Myocyte (in vitro differentiated cells): ENCODE data around the gene CNOT3. TPM values are rescaled to one million over a fixed set of nuclear protein-coding genes. Genes with fewer than 3 reads are reported as not detected.
"Not testable (repeated sequence)": the region's sequence is repeated elsewhere in the genome, so short reads cannot be mapped to it uniquely, and the experiment has no call there.

Experiments used
- DNase-seq: peaks from one replicate; pipeline ENCODE4 v3.0.0-alpha.2; 2012; ENCODE audit warnings: low read depth
- polyA plus RNA-seq: library from polyadenylated mRNA; unstranded; fragments of >200 nt; gene quantifications from one replicate; pipeline ENCODE4 v1.2.1, GENCODE V29; 2012; ENCODE audit warnings: missing spikeins
- total RNA-seq: library from RNA; depleted of rRNA; stranded (reverse); fragments of >200 nt; gene quantifications from 2 replicates; pipeline ENCODE4 v1.2.3, GENCODE V29; 2014

Gene CNOT3
- 17.0 and 17.2 TPM in 2 replicates for total RNA-seq
- polyA plus RNA-seq: 42.3 TPM

- no peak for DNase-seq
Observed at GRCh38 chr19:54137699-54138488, at the start of gene CNOT3. CNOT3 (plus strand) TSS chr19:54137762; CDS start chr19:54142979, 5,217 bp downstream.

GRCh38 chr19:54094426-54095000 is 43.0 kb upstream of the CNOT3 start:
- DNase-seq: no peak

DNA sequence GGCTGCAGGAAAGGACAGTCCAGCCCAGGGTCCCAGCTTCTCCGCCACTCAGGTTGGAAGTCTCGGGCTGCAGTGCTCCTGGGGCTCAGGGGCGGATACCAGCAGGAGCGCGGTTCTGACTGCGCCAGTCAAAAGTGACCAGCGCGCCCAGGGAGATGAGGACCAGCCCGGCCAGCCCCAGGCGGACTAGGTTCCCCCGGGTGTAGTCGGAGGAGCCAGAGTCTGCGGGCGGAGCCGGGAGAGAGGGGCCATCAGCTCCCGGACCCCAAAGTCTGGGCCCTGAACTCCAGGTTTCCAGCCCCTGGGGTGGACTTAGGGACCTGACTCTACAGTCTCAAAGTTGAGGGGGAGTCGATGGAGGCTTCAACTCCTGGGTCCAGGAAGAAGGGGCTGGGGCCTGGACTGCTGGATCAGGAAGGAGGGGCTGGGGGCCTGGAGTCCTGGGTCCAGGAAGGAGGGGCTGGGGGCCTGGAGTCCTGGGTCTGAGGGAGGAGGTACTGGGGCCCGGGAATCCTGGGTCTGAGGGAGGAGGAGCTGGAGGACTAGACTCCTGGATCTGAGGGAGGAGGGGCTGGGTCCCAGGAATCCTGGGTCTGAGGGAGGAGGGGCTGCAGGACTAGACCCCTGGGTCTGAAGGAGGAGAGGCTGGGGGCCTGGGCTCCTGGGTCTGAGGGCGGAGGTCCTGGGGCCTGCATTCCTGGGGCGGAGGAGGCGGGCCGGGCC is 42.3 kb upstream of the CNOT3 start:
- DNase-seq: no peak

DNA sequence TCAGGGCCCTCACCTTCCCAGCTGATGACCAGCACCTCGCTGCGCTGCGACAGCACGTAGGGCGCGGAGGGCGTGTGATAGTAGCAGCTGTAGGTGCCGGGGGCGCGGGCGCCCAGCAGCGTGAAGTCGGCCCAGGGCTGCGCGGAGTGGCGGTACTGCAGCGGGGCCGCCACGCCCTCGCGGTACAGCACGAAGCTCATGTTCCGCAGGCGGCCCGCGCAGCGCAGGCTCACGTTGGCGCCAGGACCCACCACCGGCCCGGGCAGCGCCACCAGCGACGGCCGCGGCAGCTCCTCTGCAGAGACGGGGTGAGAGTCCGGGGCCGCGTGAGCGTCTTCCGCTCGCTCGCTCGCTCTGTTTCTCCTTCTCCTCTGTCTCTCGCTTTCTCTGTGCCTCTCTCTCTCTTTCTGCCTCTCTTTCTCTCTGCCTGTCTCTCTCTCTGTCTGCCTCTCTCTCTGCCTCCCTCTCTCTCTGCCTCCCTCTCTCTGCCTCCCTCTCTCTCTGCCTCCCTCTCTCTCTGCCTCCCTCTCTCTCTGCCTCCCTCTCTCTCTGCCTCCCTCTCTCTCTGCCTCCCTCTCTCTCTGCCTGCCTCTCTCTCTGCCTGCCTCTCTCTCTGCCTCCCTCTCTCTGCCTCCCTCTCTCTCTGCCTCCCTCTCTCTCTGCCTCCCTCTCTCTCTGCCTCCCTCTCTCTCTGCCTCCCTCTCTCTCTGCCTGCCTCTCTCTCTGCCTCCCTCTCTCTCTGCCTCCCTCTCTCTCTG is 41.5 kb upstream of the CNOT3 start:
- peak; percentile 43 for DNase-seq

DNA sequence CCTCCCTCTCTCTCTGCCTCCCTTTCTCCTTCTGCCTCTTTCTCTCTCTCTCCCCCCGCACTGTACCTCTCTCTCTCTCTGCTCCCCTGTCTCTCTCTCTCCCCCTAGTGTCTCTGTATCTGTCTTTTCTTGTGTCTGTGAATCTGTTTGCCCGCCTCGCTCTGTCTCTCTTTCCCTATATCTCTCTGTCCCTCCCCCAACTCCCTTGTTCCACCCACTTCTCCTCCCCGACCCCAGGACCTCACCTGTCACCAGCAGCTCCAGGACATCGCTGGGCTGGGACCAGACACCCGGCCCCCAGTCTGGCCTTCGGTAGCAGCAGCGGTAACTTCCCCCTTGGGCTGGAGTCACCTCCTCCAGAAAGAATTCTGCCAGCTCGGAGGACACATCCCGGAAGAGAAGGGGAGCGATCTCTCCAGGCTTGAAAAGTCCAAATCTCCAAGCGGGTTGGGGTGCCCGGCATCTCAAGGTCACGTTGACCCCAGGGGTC is 40.9 kb upstream of the CNOT3 start:
- DNase-seq: peak; percentile 35

DNA sequence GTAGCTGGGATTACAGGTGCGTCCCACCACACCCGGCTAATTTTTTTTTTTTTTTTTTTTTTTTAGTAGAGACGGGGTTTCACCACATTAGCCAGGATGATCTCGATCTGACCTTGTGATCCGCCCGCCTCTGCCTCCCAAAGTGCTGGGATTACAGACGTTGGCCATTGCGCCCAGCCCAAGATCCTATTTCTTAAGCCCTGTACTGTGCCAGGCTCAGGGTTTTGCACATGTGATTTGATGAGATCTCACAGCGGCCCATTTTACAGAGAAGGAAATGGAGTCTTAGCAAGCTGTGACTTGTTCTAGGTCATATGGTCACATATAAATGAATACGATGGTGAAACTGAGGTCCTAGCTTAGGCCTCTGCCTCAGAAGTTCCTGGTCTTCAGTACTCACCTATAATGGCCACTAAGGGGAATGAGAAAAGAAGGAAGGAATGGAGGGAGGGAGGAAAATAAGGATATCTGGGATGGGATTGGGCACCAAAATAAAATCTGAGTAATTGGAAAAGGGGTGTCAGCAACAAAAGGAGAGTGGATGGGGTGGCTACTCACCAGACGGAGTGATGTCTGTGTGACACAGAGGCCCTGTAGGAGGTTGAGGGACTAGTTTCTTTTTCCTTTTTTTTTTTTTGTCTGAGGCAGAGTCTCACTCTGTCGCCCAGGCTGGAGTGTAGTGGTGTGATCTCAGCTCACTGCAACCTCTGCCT is 38.2 kb upstream of the CNOT3 start:
- no peak for DNase-seq

- DNase-seq: not testable (repeated sequence)
Observed at GRCh38 chr19:54099903-54100255, 37.7 kb upstream of the CNOT3 start.

DNA sequence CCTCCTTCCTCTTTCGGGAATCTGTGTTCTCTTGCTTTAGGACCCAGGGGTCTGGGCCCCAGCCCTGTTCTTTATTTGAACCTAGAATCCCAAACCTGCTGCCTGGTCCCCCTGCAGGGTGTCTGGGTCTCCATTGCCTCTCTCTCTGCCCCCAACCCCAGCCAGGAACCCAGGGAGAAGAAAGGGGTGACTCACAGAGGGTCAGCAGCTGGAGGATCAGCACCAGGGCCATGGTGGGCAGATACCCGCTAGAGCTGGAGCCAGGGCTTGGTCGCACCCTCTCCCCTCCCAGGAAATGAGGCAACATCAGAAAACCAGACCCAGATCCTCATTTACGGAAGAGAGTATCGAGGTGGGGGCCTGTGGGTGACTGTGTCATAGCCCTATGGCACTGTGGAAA is 37.0 kb upstream of the CNOT3 start, which contains the start of gene OSCAR:
Gene OSCAR (minus strand): TSS at position 243 of the 400 bp plus-strand sequence. CDS start 11 bp downstream, at position 232.
- DNase-seq: no peak

GRCh38 chr19:54102421-54103169 is 35.0 kb upstream of the CNOT3 start, which contains the start of gene NDUFA3:
NDUFA3 (plus strand) TSS chr19:54102855; CDS start chr19:54102879, 24 bp downstream.
- DNase-seq: peak; percentile 99

DNA sequence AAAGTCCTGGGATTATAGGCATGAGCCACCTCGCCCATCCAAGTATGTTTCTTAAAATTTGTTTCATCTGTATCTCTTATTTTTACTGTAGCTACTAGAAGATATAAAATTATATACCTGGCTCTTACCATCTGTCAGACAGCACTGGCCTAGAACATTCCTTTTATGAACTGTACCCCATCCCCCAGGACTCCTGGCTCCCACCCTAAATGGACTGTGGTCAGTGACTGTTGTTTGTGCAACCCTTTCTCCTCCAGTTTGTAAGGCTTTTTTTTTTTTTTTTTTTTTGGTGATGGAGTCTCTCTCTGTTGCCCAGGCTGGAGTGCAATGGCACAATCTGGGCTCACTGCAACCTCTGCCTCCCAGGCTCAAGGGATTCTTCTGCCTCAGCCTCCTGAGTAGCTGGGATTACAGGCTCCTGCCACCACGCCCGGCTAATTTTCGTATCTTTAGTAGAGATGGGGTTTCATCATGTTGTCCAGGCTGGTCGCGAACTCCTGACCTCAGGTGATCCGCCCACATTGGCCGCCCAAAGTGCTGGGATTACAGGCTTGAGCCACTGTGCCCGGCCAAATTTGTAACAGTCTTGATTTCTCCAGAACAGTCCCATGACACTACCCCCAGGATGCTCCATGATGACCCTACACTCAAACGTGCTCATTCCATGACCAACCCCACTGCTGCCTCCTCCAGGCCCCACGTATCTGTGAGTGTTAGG is 32.4 kb upstream of the CNOT3 start:
- no peak for DNase-seq

- DNase-seq: no peak
Observed at GRCh38 chr19:54105796-54106195, 31.8 kb upstream of the CNOT3 start.

DNA sequence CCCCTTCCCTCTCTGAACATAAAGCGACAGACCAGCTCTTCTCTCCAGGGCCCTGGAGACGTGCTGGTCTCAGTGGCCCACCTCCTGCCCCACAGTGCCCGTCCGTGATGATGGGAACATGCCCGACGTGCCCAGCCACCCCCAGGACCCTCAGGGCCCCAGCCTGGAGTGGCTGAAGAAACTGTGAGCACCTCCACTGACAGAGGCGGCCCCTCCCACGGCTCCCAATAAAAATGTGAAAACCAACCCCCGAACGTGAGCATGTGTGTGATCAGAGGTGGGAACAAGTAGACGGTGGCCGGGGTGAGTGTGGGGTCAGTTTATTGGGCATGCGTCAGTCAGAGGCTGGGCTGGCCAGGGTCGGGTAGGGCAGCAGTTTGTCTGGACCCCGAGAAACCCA is 30.8 kb upstream of the CNOT3 start:
- DNase-seq: no peak

DNA sequence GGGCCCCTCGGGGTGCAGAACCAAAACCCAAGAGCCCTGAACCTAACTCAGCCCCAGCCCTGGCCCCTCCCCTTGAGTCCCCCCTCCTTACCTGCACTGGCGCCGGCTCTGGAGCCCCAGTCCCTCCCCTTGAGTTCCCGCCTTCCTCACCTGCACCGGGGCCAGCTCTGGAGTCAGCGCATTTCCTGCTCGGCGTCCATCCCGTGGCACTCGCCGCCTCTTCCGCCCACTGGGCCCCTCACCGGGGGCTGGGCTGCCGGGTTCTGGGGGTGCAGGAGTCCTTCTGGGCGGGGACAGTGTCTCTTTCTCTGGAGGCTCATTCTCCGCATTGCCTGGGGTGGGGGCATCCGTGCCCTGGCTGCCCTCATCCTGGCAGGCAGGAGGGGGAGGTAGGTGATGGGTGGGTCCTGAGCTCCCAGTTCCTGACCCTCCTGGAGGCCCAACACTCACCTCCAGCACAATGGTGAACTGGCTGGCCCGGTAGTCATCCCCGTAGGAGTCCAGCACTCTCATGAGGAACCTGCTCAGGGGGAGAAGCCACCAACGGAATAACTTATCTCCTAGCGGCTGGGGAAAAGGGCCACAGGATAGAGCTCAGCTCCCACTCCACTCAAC is 29.6 kb upstream of the CNOT3 start:
- DNase-seq: no peak

DNA sequence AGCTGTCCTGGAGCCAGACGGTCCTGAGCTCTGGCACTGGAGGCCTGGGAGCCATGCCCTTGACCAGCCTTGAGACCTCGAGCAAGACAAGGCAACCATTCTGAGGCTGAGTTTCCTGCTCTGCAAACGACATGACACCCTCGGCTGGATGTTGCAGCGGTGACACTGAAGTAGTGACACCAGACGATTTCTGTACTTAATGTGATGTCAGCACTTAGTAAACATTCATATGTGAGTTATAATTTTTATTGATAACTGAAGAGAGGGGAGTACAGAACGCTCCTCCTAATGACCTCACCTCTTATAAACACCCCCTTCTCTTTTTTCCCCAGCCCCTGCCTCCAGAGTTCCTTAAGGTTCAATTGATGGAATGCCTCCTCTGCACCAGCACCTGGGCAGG is 29.1 kb upstream of the CNOT3 start:
- DNase-seq: no peak

- no peak for DNase-seq
Observed at GRCh38 chr19:54109651-54110050, 27.9 kb upstream of the CNOT3 start.

DNA sequence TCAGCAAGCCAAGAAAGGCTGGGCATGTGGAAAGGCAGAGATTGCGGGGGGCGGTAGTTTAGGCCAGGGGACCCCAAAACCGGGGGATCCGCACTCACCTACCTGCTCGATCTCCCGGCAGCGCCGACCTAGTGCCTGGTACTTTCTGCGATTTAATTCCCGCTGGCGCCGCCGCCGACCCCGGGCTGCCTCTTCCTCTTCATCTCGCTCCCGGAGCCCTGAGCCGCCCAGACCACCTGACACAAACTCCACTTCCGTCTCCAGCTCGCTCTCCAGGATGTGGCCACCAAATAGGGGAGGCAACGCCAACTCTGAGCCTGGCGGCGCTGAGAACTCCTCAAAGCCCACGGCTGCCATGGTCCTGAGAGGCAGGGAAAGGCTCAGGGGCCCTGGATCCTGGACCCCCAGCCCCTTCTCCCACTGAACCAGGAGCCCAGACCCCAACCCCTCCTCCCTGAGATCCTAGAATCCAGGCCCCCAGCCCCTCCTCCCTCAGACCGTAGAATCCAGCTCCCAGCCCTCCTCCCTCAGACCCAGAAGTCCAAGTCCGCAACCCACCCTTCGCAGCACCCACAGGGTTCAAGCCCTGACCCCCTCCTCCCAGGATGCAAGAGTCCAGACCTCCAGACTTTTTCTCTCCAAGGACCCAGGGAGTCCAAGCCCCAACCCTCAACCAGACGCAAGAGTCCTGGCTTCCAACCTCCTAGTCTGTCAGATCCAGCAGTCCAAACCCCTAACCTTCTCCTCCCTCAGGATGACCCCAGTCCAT is 23.0 kb upstream of the CNOT3 start:
- DNase-seq: peak; percentile 40

DNA sequence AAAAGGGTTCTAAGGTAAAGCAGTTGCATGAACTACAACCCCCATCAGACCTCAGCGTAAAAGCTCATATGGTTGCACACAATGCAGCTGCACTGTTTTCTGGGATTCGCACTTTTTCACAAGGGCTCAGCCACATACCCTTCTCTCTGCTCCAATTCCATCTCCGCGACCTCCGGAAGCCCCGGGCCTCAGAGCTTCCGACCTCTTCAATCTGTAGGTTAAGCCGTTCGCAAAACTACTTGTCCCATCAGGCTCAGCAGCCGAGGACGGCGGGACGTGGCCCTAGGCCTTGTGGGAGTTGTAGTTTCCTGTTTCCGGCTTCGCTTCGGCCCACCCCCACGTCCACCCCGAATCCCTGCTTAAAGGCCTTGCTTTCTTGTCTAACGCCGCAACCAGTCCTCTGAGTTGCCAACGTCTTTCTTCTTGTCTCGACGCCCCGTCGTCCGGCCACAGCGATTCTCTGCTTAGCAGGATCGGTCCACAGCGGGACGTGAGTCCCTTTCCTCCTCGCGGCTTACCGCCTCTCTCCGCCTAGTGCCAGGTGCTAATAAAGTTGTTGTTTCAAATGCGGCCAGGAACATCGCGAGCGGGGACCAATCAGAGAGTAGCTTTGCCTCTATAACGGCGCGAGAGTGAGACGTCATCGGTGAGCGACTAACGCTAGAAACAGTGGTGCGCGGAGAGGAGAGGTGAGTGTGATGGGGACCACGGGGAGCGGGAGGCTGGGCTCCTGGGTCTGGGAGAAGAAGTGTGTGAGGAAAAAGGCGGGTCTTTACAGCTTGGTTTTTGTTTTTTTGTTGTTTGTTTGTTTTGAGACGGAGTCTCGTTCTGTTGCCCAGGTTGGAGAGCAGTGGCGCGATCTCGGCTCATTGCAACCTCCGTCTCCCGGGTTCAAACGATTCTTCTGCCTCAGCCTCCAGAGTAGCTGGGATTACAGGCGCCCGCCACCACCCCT is 22.2 kb upstream of the CNOT3 start, which contains the start of the genes PRPF31 and TFPT:
Gene PRPF31 (plus strand): TSS at position 646 of the 955 bp plus-strand sequence. CDS start 2,525 bp downstream, outside the sequence.
Gene TFPT (minus strand): TSS at position 549 of the 955 bp plus-strand sequence. CDS start 388 bp downstream, at position 161.
- DNase-seq: peak; percentile 99
